ENCODE measurements around the gene UPF2. TPM values are rescaled to one million over a fixed set of nuclear protein-coding genes. Genes with fewer than 3 reads are reported as not detected.

UPF2 gene
- total RNA-seq, 1 donor from 2014 or later, result 21.6 TPM

DNA sequence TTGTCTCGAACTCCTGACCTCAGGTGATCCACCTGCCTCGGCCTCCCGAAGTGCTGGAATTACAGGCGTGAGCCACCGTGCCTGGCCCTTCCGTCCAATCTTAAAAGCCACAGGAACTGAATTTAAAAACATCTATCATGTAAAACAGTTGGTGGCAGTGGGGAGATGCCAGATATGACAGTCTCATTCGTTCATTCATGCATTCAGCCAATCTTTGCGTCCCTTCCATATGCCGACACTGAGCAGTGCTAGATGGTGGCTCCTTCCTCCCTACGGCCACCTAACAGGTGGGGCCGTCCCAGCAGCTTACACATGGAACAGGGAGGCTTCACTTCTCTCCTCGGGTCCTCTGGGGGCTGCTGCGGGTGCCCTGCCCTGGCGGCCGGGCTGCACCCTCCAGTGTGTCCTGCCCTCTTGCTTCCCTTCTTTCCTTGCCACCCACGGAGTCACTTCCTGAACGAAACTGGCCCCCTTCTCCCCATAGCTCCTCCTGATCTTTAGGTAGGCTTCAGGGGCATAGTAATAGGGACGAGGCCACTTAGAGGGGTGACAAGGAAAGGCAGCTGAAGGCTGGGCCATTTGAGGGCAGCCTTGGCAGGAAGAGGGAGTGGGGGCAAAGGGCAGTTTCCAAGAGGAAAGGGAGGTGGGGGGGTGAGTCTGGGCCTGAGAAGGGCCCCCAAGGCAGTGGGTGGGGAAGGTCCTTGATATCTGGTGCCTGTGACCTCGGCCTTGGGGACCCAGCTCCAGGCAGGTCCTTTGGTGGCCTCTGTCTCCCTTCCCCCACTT, 165.6 kb downstream of the UPF2 start:
- H3K27ac ChIP-seq, result no peak overlapping the region
- H3K4me3 ChIP-seq, result no peak overlapping the region
- intact Hi-C loops (cut with DNase I), result no loop called here
- no peaks in the 10 kb centered on the region for H3K36me3 ChIP-seq
- H3K4me1 ChIP-seq, result peaks cover 22% of the 10 kb centered on the region
- no peak for TF ChIP-seq POLR2AphosphoS5 (IDR thresholded peaks at IDR 0.05; ENCODE audit: insufficient read depth in 1 of 2, low read depth in 1 of 2)
- TF ChIP-seq CTCF (IDR thresholded peaks at IDR 0.05), result no peak
- TF ChIP-seq POLR2A (IDR thresholded peaks at IDR 0.05), result no peak
- H3K27me3 ChIP-seq, result no peaks in the 10 kb centered on the region
- no peak for DNase-seq (ENCODE audit: extremely low spot score in 2 of 2)
- no peaks in the 10 kb centered on the region for H3K9me3 ChIP-seq

GRCh38 chr10:11876324-11876723, 166.3 kb downstream of the UPF2 start:
- H3K9me3 ChIP-seq, result no peaks in the 10 kb centered on the region
- TF ChIP-seq POLR2A (IDR thresholded peaks at IDR 0.05) (no peak), CTCF (IDR thresholded peaks at IDR 0.05) (no peak), POLR2AphosphoS5 (IDR thresholded peaks at IDR 0.05; ENCODE audit: insufficient read depth in 1 of 2, low read depth in 1 of 2) (no peak)
- intact Hi-C loops (cut with DNase I), result no loop called here
- H3K27me3 ChIP-seq, result no peaks in the 10 kb centered on the region
- no peaks in the 10 kb centered on the region for H3K36me3 ChIP-seq
- no peak overlapping the region for H3K4me3 ChIP-seq
- no peak for DNase-seq (ENCODE audit: extremely low spot score in 2 of 2)
- peak overlapping the region; percentile 25 for H3K27ac ChIP-seq
- H3K4me1 ChIP-seq, result peaks cover 22% of the 10 kb centered on the region

DNA sequence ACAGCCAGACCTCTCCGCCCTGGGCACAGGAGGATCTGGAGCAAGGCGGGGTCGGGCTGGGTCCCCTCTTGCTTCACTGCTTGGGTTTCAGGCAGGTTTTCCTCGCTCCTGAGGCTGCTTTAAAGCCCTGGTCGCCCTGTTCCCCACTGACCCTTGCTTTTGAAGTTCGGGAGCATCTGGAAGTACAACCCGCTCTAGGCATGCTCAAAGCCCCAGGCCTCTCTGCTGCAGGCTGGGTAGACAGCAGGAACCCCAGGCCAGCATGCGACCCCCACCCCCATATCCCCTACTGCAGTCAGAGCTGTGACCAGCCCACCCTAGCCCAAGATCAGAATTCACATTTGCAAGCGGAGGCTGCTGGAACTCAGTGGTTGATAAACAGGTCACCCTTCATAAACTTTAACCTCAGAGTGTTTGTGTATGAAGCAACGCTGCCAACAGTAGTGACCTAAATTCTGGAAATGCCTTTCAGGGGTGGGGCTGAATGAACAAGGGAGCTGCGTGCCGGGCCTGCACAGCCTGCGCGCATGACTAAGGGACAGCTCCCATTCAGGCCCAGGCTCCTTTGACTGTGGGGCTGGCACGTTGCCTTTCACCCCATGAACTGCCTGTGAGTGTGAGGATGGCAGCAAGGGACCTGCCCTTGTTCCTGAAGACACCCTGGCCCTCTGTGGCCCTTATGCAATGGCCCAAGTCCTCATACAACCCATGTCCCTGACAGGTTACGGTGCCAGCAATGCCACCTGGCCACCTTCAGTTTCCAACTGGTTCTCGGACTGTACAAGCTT, 166.9 kb downstream of the UPF2 start:
- no peaks in the 10 kb centered on the region for H3K9me3 ChIP-seq
- no peaks in the 10 kb centered on the region for H3K27me3 ChIP-seq
- H3K36me3 ChIP-seq, result no peaks in the 10 kb centered on the region
- H3K27ac ChIP-seq, result peak overlapping the region; percentile 42
- peaks cover 23% of the 10 kb centered on the region for H3K4me1 ChIP-seq
- DNase-seq (ENCODE audit: extremely low spot score in 2 of 2), result peak in 1 of 2 donors; percentile 92
- TF ChIP-seq POLR2AphosphoS5 (IDR thresholded peaks at IDR 0.05; ENCODE audit: insufficient read depth in 1 of 2, low read depth in 1 of 2) (peak; percentile 53 to 76), POLR2A (IDR thresholded peaks at IDR 0.05) (no peak)
- intact Hi-C loops (cut with DNase I), result no loop called here
- no peak overlapping the region for H3K4me3 ChIP-seq

- Histone ChIP-seq H3K36me3 (no peaks in the 10 kb centered on the region), H3K9me3 (no peaks in the 10 kb centered on the region), H3K4me3 (no peak overlapping the region), H3K27me3 (no peaks in the 10 kb centered on the region), H3K27ac (peak overlapping the region; percentile 42), H3K4me1 (peaks cover 29% of the 10 kb centered on the region)
- TF ChIP-seq POLR2A (IDR thresholded peaks at IDR 0.05), result no peak
- no peak for DNase-seq (ENCODE audit: extremely low spot score in 2 of 2)
- intact Hi-C loops (cut with DNase I), result no loop called here
These were observed 167.8 kb downstream of the UPF2 start for GRCh38 chr10:11874568-11875493.

GRCh38 chr10:11871466-11871865, 171.1 kb downstream of the UPF2 start:
- Histone ChIP-seq H3K4me3 (no peak overlapping the region), H3K27me3 (no peaks in the 10 kb centered on the region), H3K9me3 (no peaks in the 10 kb centered on the region), H3K4me1 (peaks cover 29% of the 10 kb centered on the region), H3K36me3 (no peaks in the 10 kb centered on the region), H3K27ac (no peak overlapping the region)
- no peak for DNase-seq (ENCODE audit: extremely low spot score in 2 of 2)
- intact Hi-C loops (cut with DNase I), result no loop called here
- no peak for TF ChIP-seq POLR2AphosphoS5 (IDR thresholded peaks at IDR 0.05; ENCODE audit: insufficient read depth in 1 of 2, low read depth in 1 of 2)
- TF ChIP-seq POLR2A (IDR thresholded peaks at IDR 0.05), result no peak
- no peak for TF ChIP-seq CTCF (IDR thresholded peaks at IDR 0.05)
